CD4-positive, alpha-beta T cell (primary cell): ENCODE measurements around the gene RBMS3. TPM values are rescaled to one million over a fixed set of nuclear protein-coding genes. Genes with fewer than 3 reads are reported as not detected.

Source experiments
- ATAC-seq: fragments of 200-7000 bp; cut with Tn5 transposase; one replicate; pipeline ENCODE4 v1.10.0; 2022; ENCODE audit warnings: mild to moderate bottlenecking; ENCODE audit not compliant: poor library complexity
- CTCF ChIA-PET: fragments of 350-600 bp; sonication (Branson Sonifier 250); formaldehyde crosslinking; loops from one replicate; lab custom pipeline; 2021; ENCODE audit warnings: antibody characterized with exemption, inconsistent platforms; lab: Charles Lee
- POLR2A ChIA-PET: fragments of 350-600 bp; sonication (Branson Sonifier 250); formaldehyde crosslinking; loops from one replicate; lab custom pipeline; 2021; ENCODE audit warnings: antibody characterized with exemption, inconsistent platforms; lab: Charles Lee
- DNase-seq, 14 experiments: peaks; one replicate each; pipeline ENCODE4 v3.0.0-alpha.2; 2013 to 2020; ENCODE audit warnings: mixed read lengths in 2 of 14
- H3K27ac ChIP-seq, 2 donors: one replicate each; pipeline versions ENCODE4 v1.5.1 to v1.7.0; 2013; ENCODE audit warnings: low read length in 2 of 2, low read depth in 1 of 2, mild to moderate bottlenecking in 1 of 2
- H3K27me3 ChIP-seq, 2 experiments: 1 replicate in 1 of 2; 2 replicates in 1 of 2; pipeline versions ENCODE4 v1.6.1 to v1.7.0; 2013; ENCODE audit warnings: low read length in 2 of 2, control low read depth in 1 of 2, mild to moderate bottlenecking in 1 of 2, moderate library complexity in 1 of 2; ENCODE audit not compliant: insufficient read depth in 2 of 2, control insufficient read depth in 1 of 2
- H3K36me3 ChIP-seq: one replicate; pipeline ENCODE4 v1.6.1; 2013; ENCODE audit warnings: low read length, control low read depth; ENCODE audit not compliant: insufficient read depth
- H3K4me1 ChIP-seq: one replicate; pipeline ENCODE4 v1.6.1; 2013; ENCODE audit warnings: low read length, control low read depth; ENCODE audit not compliant: insufficient read depth
- H3K4me3 ChIP-seq: one replicate; pipeline ENCODE4 v1.5.1; 2013; ENCODE audit warnings: mild to moderate bottlenecking, low read length, moderate library complexity
- H3K9me3 ChIP-seq, 2 experiments: 1 replicate in 1 of 2; 2 replicates in 1 of 2; pipeline versions ENCODE4 v1.6.1 to v1.7.0; 2013; ENCODE audit warnings: low read length in 2 of 2, mild to moderate bottlenecking in 2 of 2, control low read depth in 1 of 2, moderate library complexity in 1 of 2; ENCODE audit not compliant: control insufficient read depth in 1 of 2, insufficient read depth in 1 of 2
- H3K27ac Mint-ChIP-seq: one replicate; pipeline ENCODE4 v1.8.0; 2020; ENCODE audit warnings: mixed read lengths
- H3K27me3 Mint-ChIP-seq: one replicate; pipeline ENCODE4 v1.8.0; 2021; ENCODE audit warnings: mixed read lengths
- H3K36me3 Mint-ChIP-seq: one replicate; pipeline ENCODE4 v1.8.0; 2021; ENCODE audit warnings: low read depth, mixed read lengths
- H3K4me1 Mint-ChIP-seq: one replicate; pipeline ENCODE4 v1.8.0; 2021; ENCODE audit warnings: low read depth, mixed read lengths
- H3K4me3 Mint-ChIP-seq: one replicate; pipeline ENCODE4 v1.8.0; 2020; ENCODE audit warnings: mild to moderate bottlenecking, mixed read lengths
- H3K9me3 Mint-ChIP-seq: one replicate; pipeline ENCODE4 v1.8.0; 2020; ENCODE audit warnings: mixed read lengths
- intact Hi-C, 2 experiments: fragments of 100-400 bp; cut with DNase I in 1 of 2; cut with micrococcal nuclease in 1 of 2; formaldehyde crosslinking; loops; one replicate each; pipeline versions ENCODE4 v1.15.1 to v1.9.0; 2023 to 2025; cut with DNase I, micrococcal nuclease
- total RNA-seq, 174 experiments: library from RNA in 2 of 174; stranded (reverse) in 2 of 174; gene quantifications; one replicate each; pipeline ENCODE4 v1.2.3 and lab custom pipeline; 2021 to 2026
- TF ChIP-seq, protein P1 (sequence below): fragments of 200-600 bp; IDR thresholded peaks from one replicate; pipeline ENCODE4 v1.8.0; 2022; ENCODE audit warnings: antibody characterized with exemption, mild to moderate bottlenecking

Gene RBMS3
- total RNA-seq, 2 experiments from 2014 or later = 1.6 to 1.7 TPM

GRCh38 chr3:29408676-29409075, 127.8 kb downstream of the RBMS3 start:
- Histone ChIP-seq H3K4me3 (no peak overlapping the region), H3K4me1 (no peaks in the 10 kb centered on the region), H3K36me3 (no peaks in the 10 kb centered on the region), H3K27me3 (no peaks in the 10 kb centered on the region), H3K9me3 (no peaks in the 10 kb centered on the region), H3K27ac (no peak overlapping the region)
- H3K4me3 Mint-ChIP-seq = no peak overlapping the region
- TF ChIP-seq, protein P1, sequence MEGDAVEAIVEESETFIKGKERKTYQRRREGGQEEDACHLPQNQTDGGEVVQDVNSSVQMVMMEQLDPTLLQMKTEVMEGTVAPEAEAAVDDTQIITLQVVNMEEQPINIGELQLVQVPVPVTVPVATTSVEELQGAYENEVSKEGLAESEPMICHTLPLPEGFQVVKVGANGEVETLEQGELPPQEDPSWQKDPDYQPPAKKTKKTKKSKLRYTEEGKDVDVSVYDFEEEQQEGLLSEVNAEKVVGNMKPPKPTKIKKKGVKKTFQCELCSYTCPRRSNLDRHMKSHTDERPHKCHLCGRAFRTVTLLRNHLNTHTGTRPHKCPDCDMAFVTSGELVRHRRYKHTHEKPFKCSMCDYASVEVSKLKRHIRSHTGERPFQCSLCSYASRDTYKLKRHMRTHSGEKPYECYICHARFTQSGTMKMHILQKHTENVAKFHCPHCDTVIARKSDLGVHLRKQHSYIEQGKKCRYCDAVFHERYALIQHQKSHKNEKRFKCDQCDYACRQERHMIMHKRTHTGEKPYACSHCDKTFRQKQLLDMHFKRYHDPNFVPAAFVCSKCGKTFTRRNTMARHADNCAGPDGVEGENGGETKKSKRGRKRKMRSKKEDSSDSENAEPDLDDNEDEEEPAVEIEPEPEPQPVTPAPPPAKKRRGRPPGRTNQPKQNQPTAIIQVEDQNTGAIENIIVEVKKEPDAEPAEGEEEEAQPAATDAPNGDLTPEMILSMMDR = no peak
- DNase-seq = no peak
- no peaks in the 10 kb centered on the region for H3K9me3 Mint-ChIP-seq
- no peaks in the 10 kb centered on the region for H3K4me1 Mint-ChIP-seq
- ATAC-seq = no peak
- no peaks in the 10 kb centered on the region for H3K27me3 Mint-ChIP-seq
- intact Hi-C loops = no loop called here
- ChIA-PET POLR2A (no interaction called here), CTCF (no interaction called here)
- no peaks in the 10 kb centered on the region for H3K36me3 Mint-ChIP-seq
- H3K27ac Mint-ChIP-seq = no peak overlapping the region

DNA sequence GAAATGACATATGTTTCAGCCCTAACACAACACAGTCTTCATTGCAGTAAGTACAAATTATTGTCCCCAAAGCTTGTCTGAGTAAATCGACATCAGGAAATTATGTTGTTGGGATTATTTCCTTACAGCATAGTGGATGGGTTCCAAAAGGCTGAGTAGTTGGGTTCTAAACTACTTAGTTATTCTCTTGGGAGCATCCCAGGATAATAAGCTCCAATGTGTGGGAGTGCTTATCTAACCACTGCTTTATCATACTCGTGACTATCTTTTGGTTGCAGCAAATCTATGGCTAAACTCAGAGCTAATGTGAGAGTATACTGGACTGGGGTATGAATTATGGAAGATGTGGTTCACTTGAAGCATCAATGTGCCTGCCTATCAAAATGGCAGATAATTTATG, 128.5 kb downstream of the RBMS3 start:
- intact Hi-C loops = no loop called here
- Mint-ChIP-seq H3K27ac (no peak overlapping the region), H3K27me3 (no peaks in the 10 kb centered on the region), H3K4me3 (no peak overlapping the region), H3K4me1 (no peaks in the 10 kb centered on the region), H3K9me3 (no peaks in the 10 kb centered on the region), H3K36me3 (no peaks in the 10 kb centered on the region)
- no peaks in the 10 kb centered on the region for H3K36me3 ChIP-seq
- DNase-seq = no peak
- H3K9me3 ChIP-seq = no peaks in the 10 kb centered on the region
- H3K4me1 ChIP-seq = no peaks in the 10 kb centered on the region
- H3K4me3 ChIP-seq = no peak overlapping the region
- no peaks in the 10 kb centered on the region for H3K27me3 ChIP-seq
- CTCF ChIA-PET = no interaction called here
- POLR2A ChIA-PET = no interaction called here
- TF ChIP-seq, protein P1 = no peak
- ATAC-seq = no peak
- H3K27ac ChIP-seq = no peak overlapping the region

DNA sequence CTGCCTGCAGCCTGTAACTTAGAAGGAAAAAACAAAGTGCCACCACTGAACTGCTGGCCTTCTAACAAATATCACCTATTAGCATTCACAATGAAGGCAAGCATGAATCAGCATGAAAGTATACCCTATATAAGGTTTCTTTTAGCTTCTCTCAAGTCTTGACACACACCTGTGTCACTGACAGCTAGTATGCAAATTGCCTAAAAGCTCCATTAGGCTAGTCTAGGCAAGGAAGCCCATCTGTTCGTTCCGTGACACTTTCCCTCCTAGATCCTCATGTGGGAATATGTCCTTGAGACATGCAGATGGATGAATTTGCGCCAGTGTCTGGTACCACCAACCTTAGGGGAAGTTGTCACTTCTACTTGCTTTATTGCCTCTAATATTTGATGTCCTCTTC, 129.3 kb downstream of the RBMS3 start:
- ATAC-seq = no peak
- Histone ChIP-seq H3K27ac (no peak overlapping the region), H3K27me3 (no peaks in the 10 kb centered on the region), H3K36me3 (no peaks in the 10 kb centered on the region), H3K4me3 (no peak overlapping the region), H3K4me1 (no peaks in the 10 kb centered on the region), H3K9me3 (no peaks in the 10 kb centered on the region)
- Mint-ChIP-seq H3K27me3 (no peaks in the 10 kb centered on the region), H3K4me3 (no peak overlapping the region), H3K4me1 (no peaks in the 10 kb centered on the region), H3K9me3 (no peaks in the 10 kb centered on the region), H3K36me3 (no peaks in the 10 kb centered on the region), H3K27ac (no peak overlapping the region)
- TF ChIP-seq, protein P1 = no peak
- POLR2A ChIA-PET = no interaction called here
- DNase-seq = no peak
- CTCF ChIA-PET = no interaction called here
- intact Hi-C loops = no loop called here
